Neural cell (in vitro differentiated cells): ENCODE results near the gene ZC3H12A. TPM values are rescaled to one million over a fixed set of nuclear protein-coding genes. Genes with fewer than 3 reads are reported as not detected.
"Not testable (repeated sequence)": the region's sequence is repeated elsewhere in the genome, so short reads cannot be mapped to it uniquely, and the experiment has no call there.

Experiments used
- H2AFZ ChIP-seq: fragments of 200-600, 300-800 bp; sonication (generic), shearing (Covaris generic); 2 replicates; pipeline ENCODE4 v1.6.0; 2014; ENCODE audit warnings: low read depth, mild to moderate bottlenecking, antibody characterized with exemption, low read length, moderate library complexity
- H3F3A ChIP-seq: fragments of 200-600 bp; shearing (Covaris generic); 2 replicates; pipeline ENCODE4 v1.6.1; 2016; ENCODE audit warnings: mild to moderate bottlenecking, moderate library complexity, mixed read lengths, antibody characterized with exemption, low read length; ENCODE audit not compliant: insufficient read depth, poor library complexity, severe bottlenecking
- H3K27ac ChIP-seq: fragments of 200-600, 300-800 bp; sonication (generic), shearing (Covaris generic); 2 replicates; pipeline ENCODE4 v1.5.1; 2014; ENCODE audit warnings: mild to moderate bottlenecking, low read length, moderate library complexity
- H3K27me3 ChIP-seq: fragments of 300-800, 200-600 bp; sonication (generic), shearing (Covaris generic); 2 replicates; pipeline ENCODE4 v1.6.0; 2014; ENCODE audit warnings: mild to moderate bottlenecking, low read depth, low read length, moderate library complexity; ENCODE audit not compliant: insufficient read depth
- H3K36me3 ChIP-seq: fragments of 300-800, 200-600 bp; sonication (generic), shearing (Covaris generic); 2 replicates; pipeline ENCODE4 v1.5.1; 2014; ENCODE audit warnings: mild to moderate bottlenecking, antibody characterized with exemption, low read length, moderate library complexity; ENCODE audit not compliant: insufficient read depth
- H3K4me2 ChIP-seq: fragments of 300-800, 200-600 bp; sonication (generic), shearing (Covaris generic); 2 replicates; pipeline ENCODE4 v1.6.0; 2014; ENCODE audit warnings: mild to moderate bottlenecking, low read length
- H3K4me3 ChIP-seq: fragments of 300-800, 200-600 bp; sonication (generic), shearing (Covaris generic); 2 replicates; pipeline ENCODE4 v1.5.1; 2014; ENCODE audit warnings: mild to moderate bottlenecking, low read length, moderate library complexity
- H3K79me2 ChIP-seq: fragments of 200-600 bp; shearing (Covaris generic); replicated peaks from 2 replicates; pipeline ENCODE4 v1.6.0; 2014; ENCODE audit warnings: mild to moderate bottlenecking, low read length, moderate library complexity; ENCODE audit not compliant: insufficient read depth
- H3K9ac ChIP-seq: fragments of 300-800, 200-600 bp; sonication (generic), shearing (Covaris generic); 2 replicates; pipeline ENCODE4 v1.6.1; 2016; ENCODE audit warnings: mild to moderate bottlenecking, low read length, mixed read lengths
- H3K9me2 ChIP-seq: fragments of 200-600 bp; shearing (Covaris generic); 2 replicates; pipeline ENCODE4 v1.6.1; 2016; ENCODE audit warnings: mild to moderate bottlenecking, low read length, mixed read lengths; ENCODE audit not compliant: insufficient read depth
- H3K9me3 ChIP-seq: fragments of 200-600, 300-800 bp; sonication (generic), shearing (Covaris generic); 2 replicates; pipeline ENCODE4 v1.6.1; 2016; ENCODE audit warnings: mild to moderate bottlenecking, mixed run types, low read length, moderate library complexity, mixed read lengths
- H4K20me1 ChIP-seq: fragments of 200-600 bp; shearing (Covaris generic); 2 replicates; pipeline ENCODE4 v1.6.1; 2016; ENCODE audit warnings: mild to moderate bottlenecking, mixed run types; ENCODE audit not compliant: insufficient read depth
- EP300 ChIP-seq: fragments of 450-650 bp; conservative IDR thresholded peaks from 2 replicates; pipeline ENCODE4 v1.6.1; 2014; ENCODE audit warnings: antibody characterized with exemption, mild to moderate bottlenecking, moderate library complexity; ENCODE audit not compliant: poor library complexity, severe bottlenecking
- EZH2 ChIP-seq: fragments of 200-600, 300-800 bp; shearing (Covaris generic), sonication (generic); IDR thresholded peaks from 2 replicates; pipeline ENCODE4 v1.6.1; 2014; ENCODE audit warnings: antibody characterized with exemption, low read length, borderline replicate concordance, mild to moderate bottlenecking; ENCODE audit not compliant: insufficient read depth, poor library complexity, severe bottlenecking
- MXI1 ChIP-seq: fragments of 450-650 bp; conservative IDR thresholded peaks from 2 replicates; pipeline ENCODE4 v1.6.1; 2014; ENCODE audit warnings: antibody characterized with exemption, mild to moderate bottlenecking; ENCODE audit not compliant: poor library complexity, severe bottlenecking
- POLR2AphosphoS5 ChIP-seq: IDR thresholded peaks from 2 replicates; pipeline ENCODE4 v1.6.1; 2012
- RAD21 ChIP-seq: fragments of 450-650 bp; conservative IDR thresholded peaks from 2 replicates; pipeline ENCODE4 v1.6.1; 2014; ENCODE audit warnings: antibody characterized with exemption, mild to moderate bottlenecking, moderate library complexity
- SMC3 ChIP-seq: fragments of 450-650 bp; conservative IDR thresholded peaks from 2 replicates; pipeline ENCODE4 v1.6.1; 2014; ENCODE audit warnings: antibody characterized with exemption, mild to moderate bottlenecking, moderate library complexity; ENCODE audit not compliant: poor library complexity
- TAF1 ChIP-seq: IDR thresholded peaks from 2 replicates; pipeline ENCODE4 v1.6.1; 2012; ENCODE audit warnings: low read depth
- polyA plus RNA-seq: library from polyadenylated mRNA; depleted of rRNA; stranded (reverse); fragments of >200 nt; gene quantifications from 2 replicates; pipeline ENCODE4 v1.2.3, GENCODE V29; 2014
- TF ChIP-seq, protein P1 (sequence below): fragments of 450-650 bp; IDR thresholded peaks from 2 replicates; pipeline ENCODE4 v1.5.1; 2014; ENCODE audit warnings: antibody characterized with exemption, mild to moderate bottlenecking, moderate library complexity; ENCODE audit not compliant: poor library complexity, severe bottlenecking
- TF ChIP-seq, protein P2 (sequence below): IDR thresholded peaks from 2 replicates; pipeline ENCODE4 v1.6.1; 2012; ENCODE audit warnings: borderline replicate concordance

ZC3H12A gene
- polyA plus RNA-seq, 1 donor from 2014 or later = not detected

- H3K9ac ChIP-seq = no peak overlapping the region
- H3K79me2 ChIP-seq = no peaks in the 10 kb centered on the region
- no peaks in the 10 kb centered on the region for H3K9me2 ChIP-seq
- H3K27ac ChIP-seq = no peak overlapping the region
- no peak overlapping the region for H3K4me3 ChIP-seq
- peaks cover 8% of the 10 kb centered on the region for H3K36me3 ChIP-seq
- no peaks in the 10 kb centered on the region for H3K9me3 ChIP-seq
- H3K4me2 ChIP-seq = no peak overlapping the region
- no peaks in the 10 kb centered on the region for H4K20me1 ChIP-seq
- H3K27me3 ChIP-seq = no peaks in the 10 kb centered on the region
- TF ChIP-seq RAD21 (no peak), SMC3 (no peak), MXI1 (no peak), POLR2AphosphoS5 (no peak), EP300 (no peak), TAF1 (no peak), EZH2 (no peak)
- TF ChIP-seq, protein P1, sequence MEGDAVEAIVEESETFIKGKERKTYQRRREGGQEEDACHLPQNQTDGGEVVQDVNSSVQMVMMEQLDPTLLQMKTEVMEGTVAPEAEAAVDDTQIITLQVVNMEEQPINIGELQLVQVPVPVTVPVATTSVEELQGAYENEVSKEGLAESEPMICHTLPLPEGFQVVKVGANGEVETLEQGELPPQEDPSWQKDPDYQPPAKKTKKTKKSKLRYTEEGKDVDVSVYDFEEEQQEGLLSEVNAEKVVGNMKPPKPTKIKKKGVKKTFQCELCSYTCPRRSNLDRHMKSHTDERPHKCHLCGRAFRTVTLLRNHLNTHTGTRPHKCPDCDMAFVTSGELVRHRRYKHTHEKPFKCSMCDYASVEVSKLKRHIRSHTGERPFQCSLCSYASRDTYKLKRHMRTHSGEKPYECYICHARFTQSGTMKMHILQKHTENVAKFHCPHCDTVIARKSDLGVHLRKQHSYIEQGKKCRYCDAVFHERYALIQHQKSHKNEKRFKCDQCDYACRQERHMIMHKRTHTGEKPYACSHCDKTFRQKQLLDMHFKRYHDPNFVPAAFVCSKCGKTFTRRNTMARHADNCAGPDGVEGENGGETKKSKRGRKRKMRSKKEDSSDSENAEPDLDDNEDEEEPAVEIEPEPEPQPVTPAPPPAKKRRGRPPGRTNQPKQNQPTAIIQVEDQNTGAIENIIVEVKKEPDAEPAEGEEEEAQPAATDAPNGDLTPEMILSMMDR = no peak
- TF ChIP-seq, protein P2, sequence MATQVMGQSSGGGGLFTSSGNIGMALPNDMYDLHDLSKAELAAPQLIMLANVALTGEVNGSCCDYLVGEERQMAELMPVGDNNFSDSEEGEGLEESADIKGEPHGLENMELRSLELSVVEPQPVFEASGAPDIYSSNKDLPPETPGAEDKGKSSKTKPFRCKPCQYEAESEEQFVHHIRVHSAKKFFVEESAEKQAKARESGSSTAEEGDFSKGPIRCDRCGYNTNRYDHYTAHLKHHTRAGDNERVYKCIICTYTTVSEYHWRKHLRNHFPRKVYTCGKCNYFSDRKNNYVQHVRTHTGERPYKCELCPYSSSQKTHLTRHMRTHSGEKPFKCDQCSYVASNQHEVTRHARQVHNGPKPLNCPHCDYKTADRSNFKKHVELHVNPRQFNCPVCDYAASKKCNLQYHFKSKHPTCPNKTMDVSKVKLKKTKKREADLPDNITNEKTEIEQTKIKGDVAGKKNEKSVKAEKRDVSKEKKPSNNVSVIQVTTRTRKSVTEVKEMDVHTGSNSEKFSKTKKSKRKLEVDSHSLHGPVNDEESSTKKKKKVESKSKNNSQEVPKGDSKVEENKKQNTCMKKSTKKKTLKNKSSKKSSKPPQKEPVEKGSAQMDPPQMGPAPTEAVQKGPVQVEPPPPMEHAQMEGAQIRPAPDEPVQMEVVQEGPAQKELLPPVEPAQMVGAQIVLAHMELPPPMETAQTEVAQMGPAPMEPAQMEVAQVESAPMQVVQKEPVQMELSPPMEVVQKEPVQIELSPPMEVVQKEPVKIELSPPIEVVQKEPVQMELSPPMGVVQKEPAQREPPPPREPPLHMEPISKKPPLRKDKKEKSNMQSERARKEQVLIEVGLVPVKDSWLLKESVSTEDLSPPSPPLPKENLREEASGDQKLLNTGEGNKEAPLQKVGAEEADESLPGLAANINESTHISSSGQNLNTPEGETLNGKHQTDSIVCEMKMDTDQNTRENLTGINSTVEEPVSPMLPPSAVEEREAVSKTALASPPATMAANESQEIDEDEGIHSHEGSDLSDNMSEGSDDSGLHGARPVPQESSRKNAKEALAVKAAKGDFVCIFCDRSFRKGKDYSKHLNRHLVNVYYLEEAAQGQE = no peak
- H3F3A ChIP-seq = no peaks in the 10 kb centered on the region
- H2AFZ ChIP-seq = no peak overlapping the region
Observed at GRCh38 chr1:37502104-37502503, 27.7 kb downstream of the ZC3H12A start.

- H3K36me3 ChIP-seq, H3K27ac ChIP-seq, H3K79me2 ChIP-seq, H3K4me3 ChIP-seq, H3K9me2 ChIP-seq, H4K20me1 ChIP-seq, H3K27me3 ChIP-seq, H3K4me2 ChIP-seq, H3F3A ChIP-seq, H2AFZ ChIP-seq, H3K9me3 ChIP-seq, H3K9ac ChIP-seq: not testable (repeated sequence)
Observed at GRCh38 chr1:37502791-37503190, 28.4 kb downstream of the ZC3H12A start.

GRCh38 chr1:37506740-37507139, 32.4 kb downstream of the ZC3H12A start:
- Histone ChIP-seq H2AFZ (no peak overlapping the region), H3K79me2 (peaks cover 15% of the 10 kb centered on the region), H3K27ac (no peak overlapping the region), H3K9me3 (no peaks in the 10 kb centered on the region), H3K4me3 (no peak overlapping the region), H3K36me3 (peaks cover 13% of the 10 kb centered on the region), H3K4me2 (no peak overlapping the region), H3K27me3 (no peaks in the 10 kb centered on the region), H3K9me2 (no peaks in the 10 kb centered on the region), H4K20me1 (no peaks in the 10 kb centered on the region), H3K9ac (no peak overlapping the region), H3F3A (no peaks in the 10 kb centered on the region)
- TF ChIP-seq, protein P1 = no peak
- TF ChIP-seq MXI1 (no peak), RAD21 (no peak), POLR2AphosphoS5 (no peak), EP300 (no peak), EZH2 (no peak), SMC3 (no peak), TAF1 (no peak)
- TF ChIP-seq, protein P2 = no peak
